H1 (cell line): ENCODE results near the gene UNC13C. TPM values are rescaled to one million over a fixed set of nuclear protein-coding genes. Genes with fewer than 3 reads are reported as not detected.

Experiments used
- CTCF ChIA-PET: fragments of 300-600 bp; sonication (Branson Sonifier 250); formaldehyde crosslinking; loops from one replicate; lab custom pipeline; 2021; ENCODE audit not compliant: partially characterized antibody; lab: Charles Lee
- POLR2A ChIA-PET: fragments of 300-600 bp; sonication (Branson Sonifier 250); formaldehyde crosslinking; loops from one replicate; lab custom pipeline; 2021; ENCODE audit warnings: inconsistent platforms; ENCODE audit not compliant: partially characterized antibody; lab: Charles Lee
- DNase-seq, 2 experiments: peaks; one replicate each; pipeline versions ENCODE4 v3.0.0 to v3.0.0-alpha.2; 2010 to 2022; ENCODE audit warnings: low spot score in 2 of 2, low read depth in 1 of 2, mixed read lengths in 1 of 2
- FAIRE-seq: peaks from 2 replicates; lab custom pipeline; 2011; peaks lifted over from hg19 to GRCh38; lab: Jason Lieb, UNC
- H2AFZ ChIP-seq: 2 replicates; pipeline ENCODE4 v1.8.1; 2012; ENCODE audit warnings: low read length, inconsistent platforms
- H2AK5ac ChIP-seq: 2 replicates; pipeline ENCODE4 v1.6.1; 2013; ENCODE audit warnings: low read depth, low read length
- H2BK120ac ChIP-seq: replicated peaks from 2 replicates; pipeline ENCODE3; 2013; ENCODE audit warnings: low read depth, low read length, inconsistent platforms
- H2BK12ac ChIP-seq: 2 replicates; pipeline ENCODE4 v1.6.1; 2013; ENCODE audit warnings: low read depth, low read length
- H2BK15ac ChIP-seq: 2 replicates; pipeline ENCODE4 v1.6.1; 2013; ENCODE audit warnings: low read length
- H2BK20ac ChIP-seq: 2 replicates; pipeline ENCODE4 v1.6.1; 2013; ENCODE audit warnings: low read length
- H2BK5ac ChIP-seq: 2 replicates; pipeline ENCODE4 v1.6.1; 2013; ENCODE audit warnings: low read depth, low read length
- H3K14ac ChIP-seq: 2 replicates; pipeline ENCODE4 v1.6.1; 2013; ENCODE audit warnings: inconsistent platforms; ENCODE audit not compliant: insufficient read length
- H3K18ac ChIP-seq: 2 replicates; pipeline ENCODE4 v1.6.1; 2013; ENCODE audit warnings: low read length; ENCODE audit errors: extremely low read depth
- H3K23ac ChIP-seq: 2 replicates; pipeline ENCODE4 v1.6.1; 2013; ENCODE audit warnings: inconsistent platforms; ENCODE audit not compliant: insufficient read length
- H3K23me2 ChIP-seq: 2 replicates; pipeline ENCODE4 v1.6.1; 2013; ENCODE audit warnings: low read depth, low read length
- H3K27ac ChIP-seq: 2 replicates; pipeline ENCODE4 v1.6.1; 2011; ENCODE audit warnings: low read depth, low read length, inconsistent platforms
- H3K27me3 ChIP-seq, 4 experiments: replicated peaks in 1 of 4; 1 replicate in 1 of 4; 2 replicates in 3 of 4; pipeline versions ENCODE4 v1.6.1 to v1.8.1; 2011 to 2013; ENCODE audit warnings: low read length in 3 of 4, mild to moderate bottlenecking in 3 of 4, inconsistent platforms in 2 of 4, mixed read lengths in 2 of 4, moderate library complexity in 1 of 4; ENCODE audit not compliant: control insufficient read depth in 3 of 4, insufficient read depth in 3 of 4; ENCODE audit errors: extremely low read depth in 1 of 4
- H3K36me3 ChIP-seq, 4 experiments: 2 replicates each; pipeline versions ENCODE4 v1.6.1 to v1.8.1; 2011 to 2013; ENCODE audit warnings: mild to moderate bottlenecking in 4 of 4, low read length in 3 of 4, moderate library complexity in 2 of 4, control low read depth in 1 of 4, inconsistent platforms in 1 of 4; ENCODE audit not compliant: insufficient read depth in 4 of 4, control insufficient read depth in 2 of 4
- H3K4ac ChIP-seq: replicated peaks from 2 replicates; pipeline ENCODE3; 2013; ENCODE audit warnings: low read length, low read depth, mixed read lengths, inconsistent platforms; ENCODE audit not compliant: insufficient read length
- H3K4me1 ChIP-seq, 4 experiments: replicated peaks in 1 of 4; 1 replicate in 1 of 4; 2 replicates in 3 of 4; pipeline versions ENCODE4 v1.6.1 to v1.8.1; 2011 to 2013; ENCODE audit warnings: low read length in 3 of 4, inconsistent platforms in 2 of 4, mixed read lengths in 1 of 4; ENCODE audit not compliant: insufficient read depth in 4 of 4, control insufficient read depth in 3 of 4
- H3K4me2 ChIP-seq, 2 experiments: 2 replicates each; pipeline versions ENCODE4 v1.6.1 to v1.8.1; 2011 to 2013; ENCODE audit warnings: low read depth in 2 of 2, low read length in 2 of 2, control low read depth in 1 of 2, inconsistent platforms in 1 of 2, mild to moderate bottlenecking in 1 of 2; ENCODE audit not compliant: insufficient read depth in 1 of 2
- H3K4me3 ChIP-seq, 4 experiments: fragments of 200-600, 300-600 bp in 1 of 4; sonication (generic), shearing (Covaris generic), sonication (Bioruptor Twin) in 1 of 4; 2 replicates each; pipeline versions ENCODE4 v1.5.1 to v1.8.1; 2011 to 2016; ENCODE audit warnings: low read length in 4 of 4, low read depth in 3 of 4, control low read depth in 2 of 4, inconsistent platforms in 2 of 4, mild to moderate bottlenecking in 2 of 4, mixed read lengths in 1 of 4, moderate library complexity in 1 of 4; ENCODE audit not compliant: insufficient read depth in 2 of 4; ENCODE audit errors: extremely low read depth in 1 of 4
- H3K56ac ChIP-seq: replicated peaks from 2 replicates; pipeline ENCODE3; 2013; ENCODE audit warnings: low read depth, mild to moderate bottlenecking, mixed read lengths, low read length, inconsistent platforms; ENCODE audit not compliant: insufficient read length
- H3K79me1 ChIP-seq: 2 replicates; pipeline ENCODE4 v1.6.1; 2013; ENCODE audit warnings: low read depth, low read length, control low read depth
- H3K79me2 ChIP-seq, 2 experiments: 2 replicates each; pipeline versions ENCODE4 v1.6.1 to v1.8.1; 2012 to 2013; ENCODE audit warnings: low read length in 2 of 2, mild to moderate bottlenecking in 2 of 2, inconsistent platforms in 1 of 2; ENCODE audit not compliant: insufficient read depth in 2 of 2, control insufficient read depth in 1 of 2
- H3K9ac ChIP-seq, 4 experiments: replicated peaks in 1 of 4; 1 replicate in 1 of 4; 2 replicates in 3 of 4; pipeline versions ENCODE4 v1.6.1 to v1.8.1; 2011 to 2013; ENCODE audit warnings: low read depth in 3 of 4, low read length in 3 of 4, control low read depth in 2 of 4, mild to moderate bottlenecking in 2 of 4, moderate library complexity in 2 of 4, inconsistent platforms in 1 of 4; ENCODE audit errors: extremely low read depth in 1 of 4
- H3K9me3 ChIP-seq, 2 experiments: 2 replicates each; pipeline versions ENCODE4 v1.6.1 to v1.8.1; 2012 to 2013; ENCODE audit warnings: mild to moderate bottlenecking in 2 of 2, moderate library complexity in 2 of 2, control low read depth in 1 of 2, inconsistent platforms in 1 of 2, low read depth in 1 of 2, low read length in 1 of 2, mixed read lengths in 1 of 2; ENCODE audit not compliant: insufficient read depth in 2 of 2
- H4K20me1 ChIP-seq, 2 experiments: replicated peaks in 1 of 2; 2 replicates each; pipeline versions ENCODE3 to v1.8.1; 2011 to 2013; ENCODE audit warnings: inconsistent platforms in 2 of 2, low read length in 2 of 2, mild to moderate bottlenecking in 1 of 2; ENCODE audit not compliant: insufficient read depth in 2 of 2, control insufficient read depth in 1 of 2
- H4K5ac ChIP-seq: 2 replicates; pipeline ENCODE4 v1.6.1; 2013; ENCODE audit warnings: low read length, low read depth, mixed read lengths, inconsistent platforms; ENCODE audit not compliant: insufficient read length
- H4K8ac ChIP-seq: 2 replicates; pipeline ENCODE4 v1.8.0; 2013; ENCODE audit warnings: mild to moderate bottlenecking, moderate library complexity, low read length, inconsistent platforms; ENCODE audit not compliant: insufficient read depth; ENCODE audit errors: extremely low read depth
- H4K91ac ChIP-seq: replicated peaks from 2 replicates; pipeline ENCODE3; 2013; ENCODE audit warnings: low read length, mixed read lengths, inconsistent platforms; ENCODE audit not compliant: insufficient read length
- CBX8 ChIP-seq: fragments of 300-800, 300-1000 bp; sonication (generic); IDR thresholded peaks from 2 replicates; pipeline ENCODE4 v1.7.1; 2016; ENCODE audit warnings: low read depth, low read length, borderline replicate concordance
- CTBP2 ChIP-seq: IDR thresholded peaks from 2 replicates; pipeline ENCODE4 v1.7.0; 2011; ENCODE audit warnings: borderline replicate concordance, mild to moderate bottlenecking, moderate library complexity, mixed read lengths, low read length; ENCODE audit not compliant: insufficient read depth, insufficient read length
- JUN ChIP-seq: IDR thresholded peaks from 2 replicates; pipeline ENCODE4 v1.6.1; 2011; ENCODE audit warnings: low read depth, mild to moderate bottlenecking, improper control_type of control experiment, low read length
- KDM4A ChIP-seq: IDR thresholded peaks from one replicate; pipeline ENCODE4 v1.7.1; 2012; ENCODE audit warnings: low read depth, mild to moderate bottlenecking, moderate library complexity, low read length, inconsistent platforms; ENCODE audit not compliant: severe bottlenecking
- MAFK ChIP-seq: IDR thresholded peaks from 2 replicates; pipeline ENCODE4 v1.6.1; 2012; ENCODE audit warnings: low read depth, mild to moderate bottlenecking, improper control_type of control experiment, low read length
- POU5F1 ChIP-seq: IDR thresholded peaks from 2 replicates; pipeline ENCODE4 v1.6.1; 2011; ENCODE audit warnings: low read depth, mild to moderate bottlenecking, low read length, moderate library complexity
- RBBP5 ChIP-seq: IDR thresholded peaks from 2 replicates; pipeline ENCODE4 v1.7.1; 2012; ENCODE audit warnings: low read depth, mild to moderate bottlenecking, inconsistent platforms, low read length, moderate library complexity, borderline replicate concordance
- RFX5 ChIP-seq: IDR thresholded peaks from 2 replicates; pipeline ENCODE4 v1.6.1; 2011; ENCODE audit warnings: low read depth, low read length, improper control_type of control experiment, borderline replicate concordance
- RNF2 ChIP-seq: fragments of 200-900, 300-1000 bp; sonication (generic); IDR thresholded peaks from 2 replicates; pipeline ENCODE4 v1.7.1; 2016; ENCODE audit warnings: borderline replicate concordance, low read depth, mild to moderate bottlenecking, antibody characterized with exemption, low read length; ENCODE audit not compliant: poor library complexity, severe bottlenecking; ENCODE audit errors: missing control alignments
- SAP30 ChIP-seq: fragments of 300-600 bp; sonication (generic); IDR thresholded peaks from 2 replicates; pipeline ENCODE4 v1.7.1; 2012; ENCODE audit warnings: low read length, moderate library complexity, mild to moderate bottlenecking, inconsistent platforms; ENCODE audit not compliant: insufficient read depth, insufficient replicate concordance
- SIRT6 ChIP-seq: IDR thresholded peaks from one replicate; pipeline ENCODE4 v1.7.1; 2012; ENCODE audit warnings: low read length, inconsistent platforms
- SUZ12 ChIP-seq: fragments of 200-600 bp; sonication (generic); IDR thresholded peaks from 2 replicates; pipeline ENCODE4 v1.6.1; 2012; ENCODE audit warnings: mild to moderate bottlenecking, inconsistent platforms, low read length, moderate library complexity, mixed read lengths
- TAF7 ChIP-seq: optimal IDR thresholded peaks from 2 replicates; pipeline ENCODE3; 2011; ENCODE audit warnings: low read depth, mild to moderate bottlenecking, inconsistent platforms, low read length, moderate library complexity, borderline replicate concordance
- ZNF274 ChIP-seq: IDR thresholded peaks from 2 replicates; pipeline ENCODE4 v1.7.0; 2012; ENCODE audit warnings: low read length, borderline replicate concordance; ENCODE audit errors: extremely low read depth
- WGBS, 2 experiments: shearing (Covaris generic) in 1 of 2; methylation state at CpG; one replicate each; pipeline versions ENCODE4 v1.1.6 to v1.1.7; 2013 to 2015; ENCODE audit warnings: low lambda C conversion rate in 2 of 2, mixed read lengths in 2 of 2, inconsistent platforms in 1 of 2, low coverage in 1 of 2, missing lambda C conversion rate in 1 of 2; ENCODE audit not compliant: insufficient replicate concordance in 2 of 2, insufficient coverage in 1 of 2, insufficient read length in 1 of 2; ENCODE audit errors: extremely low coverage in 1 of 2, missing lambda C conversion rate in 1 of 2; 5-methylcytosine and 5-hydroxymethylcytosine counted together
- polyA plus RNA-seq, 7 experiments: library from polyadenylated mRNA; depleted of rRNA in 3 of 7; stranded (reverse) in 5 of 7; unstranded in 2 of 7; fragments of >200 nt in 5 of 7; fragments of 200-250 nt in 2 of 7; gene quantifications; 1 replicate in 5 of 7; 2 replicates in 1 of 7; 4 replicates in 1 of 7; pipeline versions ENCODE4 v1.2.1 to v1.2.3, GENCODE V29; 2011 to 2013; ENCODE audit warnings: missing spikeins in 2 of 7, mixed read lengths in 2 of 7
- total RNA-seq: library from RNA; stranded (reverse); fragmentation: NEBNext Ultra II Directional; extraction: Animal tissue kit (Norgen Biotek cat#: 25700); gene quantifications from 2 replicates; pipeline ENCODE4 v1.2.1, GENCODE V29; 2021

UNC13C gene
- total and polyA plus RNA-seq, 2 of the 8 experiments (the other 6 are each of a cell fraction or from before 2014, with no cell fraction given), result 0.02 to 0.13 TPM

DNA sequence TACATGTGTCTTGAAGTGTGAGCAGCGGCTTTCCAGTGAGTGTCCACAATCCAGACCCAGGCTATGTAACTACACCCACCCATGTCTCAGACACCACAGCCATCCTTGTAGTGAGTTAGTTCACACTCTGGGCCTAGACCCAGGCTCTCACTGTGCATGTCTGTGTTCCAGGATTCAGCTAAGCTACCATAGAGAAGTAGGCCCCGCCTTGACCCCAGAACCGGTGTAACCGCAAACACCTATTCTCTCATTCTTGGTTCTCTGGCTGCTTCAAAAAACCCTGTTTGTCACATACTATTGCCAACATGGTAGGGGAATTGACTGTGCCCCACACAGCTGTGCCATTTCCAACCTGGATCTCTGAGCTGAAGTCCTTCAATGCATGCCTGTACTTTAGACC, 657.9 kb downstream of the UNC13C start:
- H3K79me2 ChIP-seq, result no peaks in the 10 kb centered on the region
- H3K36me3 ChIP-seq, result no peaks in the 10 kb centered on the region; a peak in 1 of 8 replicates
- no peak overlapping the region for H3K4me3 ChIP-seq
- no peak overlapping the region for H4K8ac ChIP-seq
- peaks cover 7 to 18% of the 10 kb centered on the region in 2 experiments; a peak in 3 of 4 replicates for H3K9me3 ChIP-seq
- DNase-seq (no peak), FAIRE-seq (no peak)
- H2BK120ac ChIP-seq, result no peak overlapping the region
- H2BK15ac ChIP-seq, result no peak overlapping the region
- no peaks in the 10 kb centered on the region for H3K27me3 ChIP-seq
- CTCF ChIA-PET, result no interaction called here
- H2BK12ac ChIP-seq, result no peak overlapping the region
- no peak overlapping the region for H3K9ac ChIP-seq
- no peaks in the 10 kb centered on the region for H3K79me1 ChIP-seq
- POLR2A ChIA-PET, result no interaction called here
- H3K56ac ChIP-seq, result no peak overlapping the region
- no peaks in the 10 kb centered on the region for H3K4me1 ChIP-seq
- H3K4me2 ChIP-seq, result no peak overlapping the region
- H2AFZ ChIP-seq, result no peak overlapping the region
- no peaks in the 10 kb centered on the region for H4K20me1 ChIP-seq
- no peak overlapping the region for H3K27ac ChIP-seq
- WGBS, 2 experiments, result 95% methylated on average over 4 of the region's 4 CpGs; no CpG with 5 or more reads in 1 of the 2 experiments
- H3K23ac ChIP-seq, result no peak overlapping the region
- H3K18ac ChIP-seq, result no peak overlapping the region
- H3K14ac ChIP-seq, result no peak overlapping the region
- H3K23me2 ChIP-seq, result no peaks in the 10 kb centered on the region
- no peak overlapping the region for H2BK20ac ChIP-seq
- no peak overlapping the region for H4K5ac ChIP-seq
- no peak overlapping the region for H3K4ac ChIP-seq
- H2AK5ac ChIP-seq, result no peak overlapping the region
- H2BK5ac ChIP-seq, result no peak overlapping the region
- H4K91ac ChIP-seq, result no peak overlapping the region
- no peak for TF ChIP-seq POU5F1
- no peak for TF ChIP-seq CTBP2
- TF ChIP-seq RNF2, result no peak
- no peak for TF ChIP-seq MAFK
- TF ChIP-seq TAF7, result no peak
- TF ChIP-seq RFX5, result no peak
- TF ChIP-seq SUZ12, result no peak
- TF ChIP-seq RBBP5, result no peak
- no peak for TF ChIP-seq SIRT6
- TF ChIP-seq KDM4A, result no peak
- no peak for TF ChIP-seq JUN
- TF ChIP-seq ZNF274, result no peak
- TF ChIP-seq SAP30, result no peak
- TF ChIP-seq CBX8, result no peak
